Measurements from ENCODE around the gene TNIP2. TPM values are rescaled to one million over a fixed set of nuclear protein-coding genes. Genes with fewer than 3 reads are reported as not detected.

Gene TNIP2
- total and polyA plus RNA-seq, 2 of the 8 experiments (the other 6 are each of a cell fraction or from before 2014, with no cell fraction given), result 23.7 to 37.7 TPM

- TF ChIP-seq MAX (IDR thresholded peaks at IDR 0.05) (no peak), YY1 (IDR thresholded peaks at IDR 0.05; ENCODE audit: low read depth, low read length) (no peak), CHD7 (IDR thresholded peaks at IDR 0.05; ENCODE audit: insufficient replicate concordance, low read length) (no peak)
Measured at GRCh38 chr4:2733844-2734574, 22.1 kb downstream of the TNIP2 start (continued).
